Liver (tissue), 9 donors: ENCODE measurements around the gene PEAK1. TPM values are rescaled to one million over a fixed set of nuclear protein-coding genes. Genes with fewer than 3 reads are reported as not detected.

ENCODE experiments used
- DNase-seq: peaks from one replicate; pipeline ENCODE4 v3.0.0-alpha.2; 2017; ENCODE audit warnings: low spot score
- H3K27ac ChIP-seq, 2 donors: one replicate each; pipeline ENCODE4 v1.7.0; 2013; ENCODE audit warnings: inconsistent platforms in 2 of 2, low read length in 2 of 2, control low read depth in 1 of 2, low read depth in 1 of 2, mild to moderate bottlenecking in 1 of 2
- H3K27me3 ChIP-seq, 4 donors: one replicate each; pipeline versions ENCODE4 v1.6.1 to v1.7.0; 2013; ENCODE audit warnings: low read length in 3 of 4, inconsistent platforms in 1 of 4, mild to moderate bottlenecking in 1 of 4, moderate library complexity in 1 of 4; ENCODE audit not compliant: control insufficient read depth in 4 of 4, insufficient read depth in 4 of 4
- H3K36me3 ChIP-seq, 4 donors: one replicate each; pipeline versions ENCODE4 v1.6.1 to v1.7.0; 2013; ENCODE audit warnings: low read length in 3 of 4, mild to moderate bottlenecking in 3 of 4, low read depth in 1 of 4, moderate library complexity in 1 of 4; ENCODE audit not compliant: control insufficient read depth in 4 of 4, insufficient read depth in 3 of 4
- H3K4me1 ChIP-seq, 4 donors: one replicate each; pipeline versions ENCODE4 v1.6.1 to v1.7.0; 2013; ENCODE audit warnings: low read length in 3 of 4, mild to moderate bottlenecking in 3 of 4, moderate library complexity in 1 of 4; ENCODE audit not compliant: control insufficient read depth in 4 of 4, insufficient read depth in 4 of 4
- H3K4me3 ChIP-seq, 3 donors: one replicate each; pipeline versions ENCODE4 v1.6.1 to v1.7.0; 2013; ENCODE audit warnings: low read length in 3 of 3, control low read depth in 1 of 3, low read depth in 1 of 3, mild to moderate bottlenecking in 1 of 3
- H3K9ac ChIP-seq, 2 donors: one replicate each; pipeline ENCODE4 v1.7.0; 2013; ENCODE audit warnings: low read length in 2 of 2, mild to moderate bottlenecking in 2 of 2, moderate library complexity in 2 of 2, control low read depth in 1 of 2, low read depth in 1 of 2
- H3K9me3 ChIP-seq, 4 donors: one replicate each; pipeline versions ENCODE4 v1.6.1 to v1.7.0; 2013; ENCODE audit warnings: low read length in 3 of 4; ENCODE audit not compliant: control insufficient read depth in 4 of 4
- EGR1 ChIP-seq, 2 donors: IDR thresholded peaks; 2 replicates each; pipeline ENCODE4 v1.6.1; 2016 to 2018; ENCODE audit warnings: antibody characterized with exemption in 2 of 2, low read depth in 2 of 2
- FOXA1 ChIP-seq: IDR thresholded peaks from 2 replicates; pipeline ENCODE4 v1.6.1; 2016; ENCODE audit warnings: antibody characterized with exemption
- FOXA2 ChIP-seq: IDR thresholded peaks from 2 replicates; pipeline ENCODE4 v1.6.1; 2016; ENCODE audit warnings: antibody characterized with exemption
- GABPA ChIP-seq, 2 donors: IDR thresholded peaks in 1 of 2; conservative IDR thresholded peaks in 1 of 2; 2 replicates each; pipeline ENCODE4 v1.6.1; 2016; ENCODE audit warnings: antibody characterized with exemption in 2 of 2, mild to moderate bottlenecking in 1 of 2, moderate library complexity in 1 of 2
- HNF4A ChIP-seq, 2 donors: conservative IDR thresholded peaks; 2 replicates each; pipeline ENCODE4 v1.6.1; 2016; ENCODE audit warnings: antibody characterized with exemption in 2 of 2, mild to moderate bottlenecking in 2 of 2
- HNF4G ChIP-seq: IDR thresholded peaks from 2 replicates; pipeline ENCODE4 v1.6.1; 2016; ENCODE audit warnings: antibody characterized with exemption
- JUND ChIP-seq, 2 donors: IDR thresholded peaks; 2 replicates each; pipeline ENCODE4 v1.6.1; 2016; ENCODE audit warnings: antibody characterized with exemption in 2 of 2
- NR2F2 ChIP-seq: IDR thresholded peaks from 2 replicates; pipeline ENCODE4 v1.6.1; 2016; ENCODE audit warnings: antibody characterized with exemption
- RAD21 ChIP-seq, 2 donors: IDR thresholded peaks; 2 replicates each; pipeline ENCODE4 v1.6.1; 2016; ENCODE audit warnings: antibody characterized with exemption in 2 of 2, mild to moderate bottlenecking in 2 of 2
- RXRA ChIP-seq, 2 donors: IDR thresholded peaks; 2 replicates each; pipeline ENCODE4 v1.6.1; 2017 to 2018; ENCODE audit warnings: antibody characterized with exemption in 2 of 2, mild to moderate bottlenecking in 1 of 2
- SP1 ChIP-seq: IDR thresholded peaks from 2 replicates; pipeline ENCODE4 v1.6.1; 2018; ENCODE audit warnings: antibody characterized with exemption, mild to moderate bottlenecking
- TAF1 ChIP-seq: conservative IDR thresholded peaks from 2 replicates; pipeline ENCODE4 v1.6.1; 2016; ENCODE audit warnings: antibody characterized with exemption, mild to moderate bottlenecking
- YY1 ChIP-seq: IDR thresholded peaks from 2 replicates; pipeline ENCODE4 v1.6.1; 2016; ENCODE audit warnings: antibody characterized with exemption, mild to moderate bottlenecking
- WGBS: extraction: QIAGEN DNeasy Blood & Tissue Kit; methylation state at CpG from one replicate; pipeline ENCODE4 v1.1.7; 2013; 5-methylcytosine and 5-hydroxymethylcytosine counted together
- polyA plus RNA-seq, 2 donors: library from polyadenylated mRNA; stranded (reverse) in 1 of 2; unstranded in 1 of 2; fragments of 200-250 nt in 1 of 2; fragments of >200 nt in 1 of 2; fragmentation: Nextera tagmentation in 1 of 2; extraction: Ambion mirVana in 1 of 2; gene quantifications; one replicate each; pipeline versions ENCODE4 v1.2.1 to v1.2.3, GENCODE V29; 2013 to 2015
- total RNA-seq, 2 donors: library from RNA; depleted of rRNA; stranded (reverse); fragments of >200 nt; gene quantifications; one replicate each; pipeline ENCODE4 v1.2.3, GENCODE V29; 2014
- TF ChIP-seq, protein P1 (sequence below): IDR thresholded peaks from 2 replicates; pipeline ENCODE4 v1.6.1; 2016; ENCODE audit warnings: antibody characterized with exemption
- TF ChIP-seq, protein P2 (sequence below): IDR thresholded peaks from 2 replicates; pipeline ENCODE4 v1.6.1; 2016; ENCODE audit warnings: antibody characterized with exemption
- TF ChIP-seq, protein P3 (sequence below): IDR thresholded peaks from 2 replicates; pipeline ENCODE4 v1.6.1; 2016; ENCODE audit warnings: antibody characterized with exemption
- TF ChIP-seq, protein P4 (sequence below): fragments of 150-350 bp; IDR thresholded peaks from 2 replicates; pipeline ENCODE4 v1.5.1; 2017; ENCODE audit warnings: improper control_type of control experiment, low read depth, low read length; ENCODE audit not compliant: missing input control
- TF ChIP-seq, protein P5 (sequence below): IDR thresholded peaks from 2 replicates; pipeline ENCODE4 v1.6.1; 2016; ENCODE audit warnings: antibody characterized with exemption, mild to moderate bottlenecking
- donor health status: healthy.
- donor health status: healthy.
- donor health status: healthy.
- donor health status: healthy.
- donor health status: healthy.

Gene PEAK1
- total and polyA plus RNA-seq, 4 donors = 1.8 to 14.9 (median 5.8) TPM

DNA sequence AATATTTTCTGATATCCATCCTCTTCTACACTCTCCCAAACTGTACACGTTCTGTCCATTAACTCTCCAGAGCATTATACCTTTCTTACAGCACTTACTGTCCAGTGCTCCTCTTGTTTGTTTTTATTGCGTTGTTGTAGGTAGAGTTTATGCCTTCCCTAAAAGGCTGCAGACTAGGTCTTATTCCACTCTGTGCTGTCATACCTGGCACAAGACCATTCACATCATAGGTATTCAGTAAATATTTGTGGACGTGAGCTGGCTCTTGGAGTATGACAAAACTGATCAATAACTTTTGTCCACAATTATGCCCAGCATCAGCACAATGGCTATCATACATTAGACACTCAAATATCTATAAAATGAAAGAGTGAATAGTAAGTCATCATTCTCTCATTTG is 5.2 kb upstream of the PEAK1 start:
- Histone ChIP-seq H3K9me3 (no peaks in the 10 kb centered on the region), H3K27me3 (no peaks in the 10 kb centered on the region), H3K9ac (no peak overlapping the region), H3K27ac (peak overlapping the region; percentile 41 to 84), H3K36me3 (no peaks in the 10 kb centered on the region), H3K4me3 (no peak overlapping the region), H3K4me1 (peaks cover 2 to 37% (median 20%) of the 10 kb centered on the region in 4 donors)
- TF ChIP-seq TAF1 (no peak), HNF4G (peak; percentile 24), SP1 (peak; percentile 43), RXRA (IDR thresholded peaks at IDR 0.05) (peak; percentile 10 to 58), HNF4A (conservative IDR thresholded peaks at IDR 0.05) (peak; percentile 33 to 50), YY1 (peak; percentile 72), FOXA1 (peak; percentile 40), GABPA (IDR thresholded peaks at IDR 0.05 in 1 of 2, conservative IDR thresholded peaks at IDR 0.05 in 1 of 2) (peak in 1 of 2 donors; percentile 8), JUND (IDR thresholded peaks at IDR 0.05) (peak; percentile 57 to 60), NR2F2 (no peak), EGR1 (IDR thresholded peaks at IDR 0.05; ENCODE audit: low read depth in 2 of 2) (no peak), FOXA2 (peak; percentile 19), RAD21 (IDR thresholded peaks at IDR 0.05) (peak; percentile 16 to 44)
- TF ChIP-seq, protein P1, sequence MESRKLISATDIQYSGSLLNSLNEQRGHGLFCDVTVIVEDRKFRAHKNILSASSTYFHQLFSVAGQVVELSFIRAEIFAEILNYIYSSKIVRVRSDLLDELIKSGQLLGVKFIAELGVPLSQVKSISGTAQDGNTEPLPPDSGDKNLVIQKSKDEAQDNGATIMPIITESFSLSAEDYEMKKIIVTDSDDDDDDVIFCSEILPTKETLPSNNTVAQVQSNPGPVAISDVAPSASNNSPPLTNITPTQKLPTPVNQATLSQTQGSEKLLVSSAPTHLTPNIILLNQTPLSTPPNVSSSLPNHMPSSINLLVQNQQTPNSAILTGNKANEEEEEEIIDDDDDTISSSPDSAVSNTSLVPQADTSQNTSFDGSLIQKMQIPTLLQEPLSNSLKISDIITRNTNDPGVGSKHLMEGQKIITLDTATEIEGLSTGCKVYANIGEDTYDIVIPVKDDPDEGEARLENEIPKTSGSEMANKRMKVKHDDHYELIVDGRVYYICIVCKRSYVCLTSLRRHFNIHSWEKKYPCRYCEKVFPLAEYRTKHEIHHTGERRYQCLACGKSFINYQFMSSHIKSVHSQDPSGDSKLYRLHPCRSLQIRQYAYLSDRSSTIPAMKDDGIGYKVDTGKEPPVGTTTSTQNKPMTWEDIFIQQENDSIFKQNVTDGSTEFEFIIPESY = no peak
- TF ChIP-seq, protein P2, sequence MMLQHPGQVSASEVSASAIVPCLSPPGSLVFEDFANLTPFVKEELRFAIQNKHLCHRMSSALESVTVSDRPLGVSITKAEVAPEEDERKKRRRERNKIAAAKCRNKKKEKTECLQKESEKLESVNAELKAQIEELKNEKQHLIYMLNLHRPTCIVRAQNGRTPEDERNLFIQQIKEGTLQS = no peak
- TF ChIP-seq, protein P3, sequence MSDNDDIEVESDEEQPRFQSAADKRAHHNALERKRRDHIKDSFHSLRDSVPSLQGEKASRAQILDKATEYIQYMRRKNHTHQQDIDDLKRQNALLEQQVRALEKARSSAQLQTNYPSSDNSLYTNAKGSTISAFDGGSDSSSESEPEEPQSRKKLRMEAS = no peak
- TF ChIP-seq, protein P4, sequence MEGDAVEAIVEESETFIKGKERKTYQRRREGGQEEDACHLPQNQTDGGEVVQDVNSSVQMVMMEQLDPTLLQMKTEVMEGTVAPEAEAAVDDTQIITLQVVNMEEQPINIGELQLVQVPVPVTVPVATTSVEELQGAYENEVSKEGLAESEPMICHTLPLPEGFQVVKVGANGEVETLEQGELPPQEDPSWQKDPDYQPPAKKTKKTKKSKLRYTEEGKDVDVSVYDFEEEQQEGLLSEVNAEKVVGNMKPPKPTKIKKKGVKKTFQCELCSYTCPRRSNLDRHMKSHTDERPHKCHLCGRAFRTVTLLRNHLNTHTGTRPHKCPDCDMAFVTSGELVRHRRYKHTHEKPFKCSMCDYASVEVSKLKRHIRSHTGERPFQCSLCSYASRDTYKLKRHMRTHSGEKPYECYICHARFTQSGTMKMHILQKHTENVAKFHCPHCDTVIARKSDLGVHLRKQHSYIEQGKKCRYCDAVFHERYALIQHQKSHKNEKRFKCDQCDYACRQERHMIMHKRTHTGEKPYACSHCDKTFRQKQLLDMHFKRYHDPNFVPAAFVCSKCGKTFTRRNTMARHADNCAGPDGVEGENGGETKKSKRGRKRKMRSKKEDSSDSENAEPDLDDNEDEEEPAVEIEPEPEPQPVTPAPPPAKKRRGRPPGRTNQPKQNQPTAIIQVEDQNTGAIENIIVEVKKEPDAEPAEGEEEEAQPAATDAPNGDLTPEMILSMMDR = no peak
- TF ChIP-seq, protein P5, sequence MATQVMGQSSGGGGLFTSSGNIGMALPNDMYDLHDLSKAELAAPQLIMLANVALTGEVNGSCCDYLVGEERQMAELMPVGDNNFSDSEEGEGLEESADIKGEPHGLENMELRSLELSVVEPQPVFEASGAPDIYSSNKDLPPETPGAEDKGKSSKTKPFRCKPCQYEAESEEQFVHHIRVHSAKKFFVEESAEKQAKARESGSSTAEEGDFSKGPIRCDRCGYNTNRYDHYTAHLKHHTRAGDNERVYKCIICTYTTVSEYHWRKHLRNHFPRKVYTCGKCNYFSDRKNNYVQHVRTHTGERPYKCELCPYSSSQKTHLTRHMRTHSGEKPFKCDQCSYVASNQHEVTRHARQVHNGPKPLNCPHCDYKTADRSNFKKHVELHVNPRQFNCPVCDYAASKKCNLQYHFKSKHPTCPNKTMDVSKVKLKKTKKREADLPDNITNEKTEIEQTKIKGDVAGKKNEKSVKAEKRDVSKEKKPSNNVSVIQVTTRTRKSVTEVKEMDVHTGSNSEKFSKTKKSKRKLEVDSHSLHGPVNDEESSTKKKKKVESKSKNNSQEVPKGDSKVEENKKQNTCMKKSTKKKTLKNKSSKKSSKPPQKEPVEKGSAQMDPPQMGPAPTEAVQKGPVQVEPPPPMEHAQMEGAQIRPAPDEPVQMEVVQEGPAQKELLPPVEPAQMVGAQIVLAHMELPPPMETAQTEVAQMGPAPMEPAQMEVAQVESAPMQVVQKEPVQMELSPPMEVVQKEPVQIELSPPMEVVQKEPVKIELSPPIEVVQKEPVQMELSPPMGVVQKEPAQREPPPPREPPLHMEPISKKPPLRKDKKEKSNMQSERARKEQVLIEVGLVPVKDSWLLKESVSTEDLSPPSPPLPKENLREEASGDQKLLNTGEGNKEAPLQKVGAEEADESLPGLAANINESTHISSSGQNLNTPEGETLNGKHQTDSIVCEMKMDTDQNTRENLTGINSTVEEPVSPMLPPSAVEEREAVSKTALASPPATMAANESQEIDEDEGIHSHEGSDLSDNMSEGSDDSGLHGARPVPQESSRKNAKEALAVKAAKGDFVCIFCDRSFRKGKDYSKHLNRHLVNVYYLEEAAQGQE = peak; percentile 83
- no peak for DNase-seq
- WGBS = 41% methylated on average over 3 of the region's 3 CpGs
